Lower lobe of right lung (tissue), 2 donors: ENCODE results near the gene VPS4B. TPM values are rescaled to one million over a fixed set of nuclear protein-coding genes. Genes with fewer than 3 reads are reported as not detected.
A peak's percentile ranks its signal among the peaks of the same experiment; 100 is the strongest.

Experiments
- ATAC-seq, 2 donors: fragments of 200-7000 bp; cut with Tn5 transposase; one replicate each; pipeline ENCODE4 v1.9.1; 2020 to 2022; ENCODE audit warnings: mild to moderate bottlenecking in 2 of 2, moderate library complexity in 2 of 2
- DNase-seq: peaks from one replicate; pipeline ENCODE4 v3.0.0-alpha.2; 2020
- H3K27ac ChIP-seq: fragments of 200-600 bp; one replicate; pipeline ENCODE4 v1.8.0; 2022
- H3K27me3 ChIP-seq: fragments of 200-600 bp; one replicate; pipeline ENCODE4 v1.8.0; 2022; ENCODE audit warnings: low read depth
- H3K36me3 ChIP-seq: fragments of 200-600 bp; one replicate; pipeline ENCODE4 v1.8.0; 2022; ENCODE audit warnings: mild to moderate bottlenecking
- H3K4me1 ChIP-seq: fragments of 200-600 bp; one replicate; pipeline ENCODE4 v1.8.0; 2022
- H3K4me3 ChIP-seq: fragments of 200-600 bp; one replicate; pipeline ENCODE4 v1.8.0; 2022; ENCODE audit warnings: mild to moderate bottlenecking
- H3K9me3 ChIP-seq: fragments of 200-600 bp; one replicate; pipeline ENCODE4 v1.8.0; 2022
- intact Hi-C: fragments of 100-400 bp; cut with DNase I; formaldehyde crosslinking; loops from one replicate; pipeline ENCODE4 v1.11.0; 2022
- total RNA-seq: library from RNA; stranded (reverse); fragmentation: NEBNext Ultra II Directional; extraction: Animal tissue kit (Norgen Biotek cat#: 25700); gene quantifications from one replicate; pipeline ENCODE4 v1.2.1, GENCODE V29; 2021
- TF ChIP-seq, protein P1 (sequence below): fragments of 200-600 bp; IDR thresholded peaks from one replicate; pipeline ENCODE4 v1.8.0; 2022; ENCODE audit warnings: antibody characterized with exemption, mild to moderate bottlenecking
- donor health status: DM: no; HTN: yes; CAD: no; lungs with severe emphysema.

Gene VPS4B
- total RNA-seq, 1 donor from 2014 or later, result 63.6 TPM

DNA sequence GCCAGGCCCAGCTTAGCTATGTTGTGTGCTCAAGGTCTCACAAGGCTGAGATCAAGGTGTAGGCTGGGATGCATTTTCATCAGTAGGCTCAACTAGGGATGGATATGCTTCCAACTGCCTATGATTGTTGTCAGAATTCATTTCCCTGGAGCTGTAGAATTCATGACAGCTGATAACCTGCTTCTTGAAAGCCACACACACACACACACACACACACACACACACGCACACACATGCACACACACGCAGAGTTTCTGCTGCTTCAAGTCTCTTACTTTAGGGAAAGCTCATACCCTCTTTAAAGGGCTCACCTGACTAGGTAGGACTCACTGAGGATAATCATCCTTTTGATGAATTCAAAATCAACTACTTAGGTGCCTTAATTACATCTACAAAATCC lies 8.2 kb upstream of the VPS4B start:
- TF ChIP-seq, protein P1, sequence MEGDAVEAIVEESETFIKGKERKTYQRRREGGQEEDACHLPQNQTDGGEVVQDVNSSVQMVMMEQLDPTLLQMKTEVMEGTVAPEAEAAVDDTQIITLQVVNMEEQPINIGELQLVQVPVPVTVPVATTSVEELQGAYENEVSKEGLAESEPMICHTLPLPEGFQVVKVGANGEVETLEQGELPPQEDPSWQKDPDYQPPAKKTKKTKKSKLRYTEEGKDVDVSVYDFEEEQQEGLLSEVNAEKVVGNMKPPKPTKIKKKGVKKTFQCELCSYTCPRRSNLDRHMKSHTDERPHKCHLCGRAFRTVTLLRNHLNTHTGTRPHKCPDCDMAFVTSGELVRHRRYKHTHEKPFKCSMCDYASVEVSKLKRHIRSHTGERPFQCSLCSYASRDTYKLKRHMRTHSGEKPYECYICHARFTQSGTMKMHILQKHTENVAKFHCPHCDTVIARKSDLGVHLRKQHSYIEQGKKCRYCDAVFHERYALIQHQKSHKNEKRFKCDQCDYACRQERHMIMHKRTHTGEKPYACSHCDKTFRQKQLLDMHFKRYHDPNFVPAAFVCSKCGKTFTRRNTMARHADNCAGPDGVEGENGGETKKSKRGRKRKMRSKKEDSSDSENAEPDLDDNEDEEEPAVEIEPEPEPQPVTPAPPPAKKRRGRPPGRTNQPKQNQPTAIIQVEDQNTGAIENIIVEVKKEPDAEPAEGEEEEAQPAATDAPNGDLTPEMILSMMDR, result no peak
- H3K27ac ChIP-seq, result no peak overlapping the region
- no peak for DNase-seq
- ATAC-seq, result no peak
- H3K9me3 ChIP-seq, result no peaks in the 10 kb centered on the region
- no peaks in the 10 kb centered on the region for H3K27me3 ChIP-seq
- H3K4me1 ChIP-seq, result no peaks in the 10 kb centered on the region
- H3K36me3 ChIP-seq, result no peaks in the 10 kb centered on the region
- no peak overlapping the region for H3K4me3 ChIP-seq
- intact Hi-C loops, result no loop called here

DNA sequence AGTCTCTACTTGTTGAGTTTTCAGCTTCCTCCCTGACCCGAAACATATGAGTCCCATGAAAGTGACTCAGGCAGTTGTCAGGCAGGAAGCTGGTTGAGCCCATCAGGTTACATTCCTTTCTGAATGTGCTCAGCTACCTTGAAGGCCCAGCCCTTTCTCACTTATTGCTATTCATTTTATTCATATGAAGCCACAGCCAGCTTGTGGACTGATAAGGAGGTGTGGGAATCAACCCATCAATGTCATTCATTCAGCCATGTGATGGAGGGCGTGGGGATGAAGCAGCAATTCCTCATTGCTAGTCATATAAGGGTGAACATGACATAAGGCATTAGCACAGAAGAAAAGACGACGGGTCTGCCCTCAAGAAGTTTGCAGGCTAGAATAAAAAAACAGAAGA lies 5.3 kb upstream of the VPS4B start:
- Histone ChIP-seq H3K27ac (no peak overlapping the region), H3K27me3 (no peaks in the 10 kb centered on the region), H3K4me1 (no peaks in the 10 kb centered on the region), H3K36me3 (no peaks in the 10 kb centered on the region), H3K9me3 (no peaks in the 10 kb centered on the region), H3K4me3 (no peak overlapping the region)
- TF ChIP-seq, protein P1, result no peak
- intact Hi-C loops, result no loop called here
- no peak for DNase-seq
- no peak for ATAC-seq

DNA sequence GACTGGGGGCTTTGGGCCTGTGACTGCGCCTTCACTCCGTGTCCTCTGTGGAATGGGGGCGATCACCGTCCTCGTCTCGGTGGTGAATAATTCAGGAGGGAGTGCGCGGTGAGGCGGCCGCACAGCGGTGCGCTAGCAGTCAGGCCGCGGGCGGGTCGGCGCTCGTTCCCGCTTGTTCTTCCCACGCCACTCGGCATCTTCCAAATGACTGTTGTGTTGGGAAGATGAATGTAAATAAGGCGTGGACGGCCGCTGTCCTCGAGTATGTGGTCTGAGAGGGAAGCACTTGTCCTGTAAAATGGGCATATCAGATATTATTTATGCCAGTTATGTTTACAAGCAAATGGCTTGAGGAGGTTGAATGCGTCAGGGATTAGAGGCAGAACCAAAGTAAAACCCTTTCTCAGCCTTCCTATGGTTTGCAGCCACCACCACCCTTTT lies 608 bp upstream of the VPS4B start:
- peak; percentile 65 for DNase-seq
- peak overlapping the region; percentile 92 for H3K27ac ChIP-seq
- intact Hi-C loops, result no loop called here
- H3K9me3 ChIP-seq, result no peaks in the 10 kb centered on the region
- H3K36me3 ChIP-seq, result peaks cover 23% of the 10 kb centered on the region
- H3K4me3 ChIP-seq, result peak overlapping the region; percentile 95
- H3K4me1 ChIP-seq, result peaks cover 22% of the 10 kb centered on the region
- TF ChIP-seq, protein P1, result no peak
- ATAC-seq, result peak; percentile 55 to 69
- no peaks in the 10 kb centered on the region for H3K27me3 ChIP-seq

DNA sequence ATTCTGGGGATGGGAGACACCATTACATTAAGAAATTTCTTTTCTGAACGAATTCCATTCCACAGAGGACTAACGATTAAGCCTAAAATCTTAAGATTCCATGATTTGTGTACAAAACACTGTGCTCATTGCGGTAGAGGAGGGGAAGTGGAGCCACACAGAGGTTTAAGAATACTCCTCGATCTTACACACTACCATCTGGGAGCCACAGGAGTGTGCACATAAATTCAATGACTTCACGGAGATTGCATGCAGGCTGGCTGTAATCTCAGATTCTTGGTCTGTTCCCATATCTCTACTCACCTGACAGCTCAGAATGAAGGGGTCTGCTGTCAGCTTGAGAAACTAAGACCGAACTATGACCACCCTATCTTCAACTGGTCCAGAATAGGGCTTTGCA lies 762 bp downstream of the VPS4B start:
- intact Hi-C loops, result no loop called here
- TF ChIP-seq, protein P1, result no peak
- Histone ChIP-seq H3K27ac (peak overlapping the region; percentile 92), H3K27me3 (no peaks in the 10 kb centered on the region), H3K4me1 (peaks cover 22% of the 10 kb centered on the region), H3K9me3 (no peaks in the 10 kb centered on the region), H3K36me3 (peaks cover 34% of the 10 kb centered on the region), H3K4me3 (peak overlapping the region; percentile 95)
- no peak for DNase-seq
- no peak for ATAC-seq

DNA sequence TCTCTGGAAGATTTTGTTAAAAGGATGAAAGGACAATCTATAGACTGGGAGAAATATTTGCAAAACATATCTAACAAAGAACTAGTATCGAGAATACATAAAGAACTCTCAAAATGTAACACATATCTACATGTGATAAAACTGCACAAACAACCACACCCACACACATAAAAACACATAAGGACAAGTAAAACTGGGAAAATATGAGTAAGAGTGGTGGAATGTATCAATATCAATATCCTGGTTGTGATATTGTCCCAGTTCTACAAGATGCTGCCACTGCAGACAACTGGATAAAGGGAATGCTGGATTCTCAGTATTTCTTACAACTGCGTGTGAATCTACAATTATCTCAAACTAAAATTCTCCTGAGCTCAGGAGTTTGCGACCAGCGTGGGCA lies 9.3 kb downstream of the VPS4B start:
- DNase-seq (no peak), ATAC-seq (no peak)
- Histone ChIP-seq H3K4me3 (no peak overlapping the region), H3K4me1 (no peaks in the 10 kb centered on the region), H3K9me3 (no peaks in the 10 kb centered on the region), H3K27ac (no peak overlapping the region), H3K36me3 (peaks cover 78% of the 10 kb centered on the region), H3K27me3 (no peaks in the 10 kb centered on the region)
- intact Hi-C loops, result no loop called here
- TF ChIP-seq, protein P1, result no peak

DNA sequence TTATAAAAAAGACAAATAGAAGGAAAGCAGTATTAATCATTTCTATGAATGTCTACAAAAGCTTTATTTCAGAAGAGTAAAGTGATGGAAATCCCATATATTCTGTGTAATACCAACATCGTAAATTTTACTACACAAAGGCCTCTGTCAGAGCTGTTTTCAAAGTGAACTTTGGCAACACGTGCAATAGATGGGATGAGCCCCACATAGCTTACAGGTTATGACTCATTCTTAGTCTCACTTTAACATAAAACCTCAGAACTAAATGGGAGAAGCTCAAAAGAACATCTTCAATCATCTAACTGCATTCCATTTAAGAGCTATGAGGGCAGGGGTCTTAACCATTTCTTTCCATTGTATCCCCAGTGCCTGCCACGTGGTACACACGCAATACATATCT lies 11.5 kb downstream of the VPS4B start:
- ATAC-seq (no peak), DNase-seq (no peak)
- Histone ChIP-seq H3K27ac (no peak overlapping the region), H3K4me1 (no peaks in the 10 kb centered on the region), H3K4me3 (no peak overlapping the region), H3K36me3 (peaks cover 82% of the 10 kb centered on the region), H3K27me3 (no peaks in the 10 kb centered on the region), H3K9me3 (no peaks in the 10 kb centered on the region)
- TF ChIP-seq, protein P1, result no peak
- intact Hi-C loops, result no loop called here
